ENCODE results near the gene FAM117A. TPM values are rescaled to one million over a fixed set of nuclear protein-coding genes. Genes with fewer than 3 reads are reported as not detected.

FAM117A gene
- total RNA-seq, 1 experiment from 2014 or later: 9.2 TPM

DNA sequence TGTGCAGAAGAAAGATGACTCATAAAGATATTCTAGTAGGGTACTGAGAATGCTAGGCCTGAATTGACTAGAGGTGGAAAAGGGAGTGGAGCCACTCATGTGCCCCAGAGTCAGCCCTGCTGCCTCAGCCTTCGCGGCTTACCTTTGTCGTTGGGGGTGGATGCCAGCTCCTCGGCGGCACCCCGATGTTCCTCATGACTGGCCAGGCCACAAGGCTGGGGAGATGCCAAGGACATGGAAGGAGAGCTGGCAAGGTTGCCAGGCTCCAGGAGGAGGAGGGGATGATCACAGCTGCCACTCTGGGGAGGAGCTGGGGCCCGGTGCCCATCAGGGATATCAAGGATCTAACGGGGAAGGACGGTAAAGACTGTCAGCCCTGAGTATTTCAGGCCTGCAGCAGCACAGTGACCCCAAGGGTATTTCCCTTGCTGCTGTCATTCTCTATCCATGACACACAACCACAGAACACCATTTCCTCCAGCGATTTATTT lies 46.5 kb downstream of the FAM117A start:
- no peak for DNase-seq
- H3K4me3 ChIP-seq: no peak overlapping the region
- no peaks in the 10 kb centered on the region for H3K27me3 ChIP-seq
- peaks cover 8% of the 10 kb centered on the region; the same call in 1 of the 2 replicates for H3K36me3 ChIP-seq
- peaks cover 4% of the 10 kb centered on the region for H3K4me1 ChIP-seq
- no peaks in the 10 kb centered on the region for H3K9me3 ChIP-seq (replicated peaks)
- H3K27ac ChIP-seq: no peak overlapping the region

DNA sequence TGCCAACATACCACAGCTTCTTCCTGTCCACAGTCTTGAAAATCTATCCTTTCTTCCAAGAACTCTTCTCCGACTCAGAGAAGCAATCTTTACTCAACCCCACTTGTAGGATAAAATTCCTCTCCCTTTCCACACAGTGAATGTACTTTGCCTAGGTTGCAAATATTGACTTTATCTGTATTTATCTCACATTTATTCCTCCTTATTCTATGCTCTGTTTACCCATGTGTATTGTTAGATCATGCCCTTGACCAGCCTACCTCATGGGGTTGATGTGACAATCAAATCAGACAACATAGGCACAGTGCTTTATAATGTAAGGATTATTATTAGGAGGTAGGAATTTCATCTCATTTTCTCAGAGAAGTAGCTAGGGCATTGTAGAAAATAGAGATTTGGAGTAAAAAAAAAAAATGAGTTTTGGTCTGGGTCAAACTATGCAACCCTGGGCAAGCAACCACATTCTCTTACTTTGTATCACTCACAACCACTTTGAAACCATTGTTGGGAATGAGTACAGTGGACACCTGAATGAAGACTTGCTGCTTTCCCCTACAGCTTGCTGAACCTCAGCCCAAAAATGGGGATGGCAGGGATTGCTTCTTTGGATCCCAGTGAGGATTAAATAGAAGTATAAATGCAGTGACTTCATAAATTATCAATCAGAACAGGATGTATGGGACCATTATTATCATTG lies 47.1 kb downstream of the FAM117A start:
- H3K9me3 ChIP-seq (replicated peaks): no peaks in the 10 kb centered on the region
- DNase-seq: no peak
- no peak overlapping the region for H3K27ac ChIP-seq
- H3K4me3 ChIP-seq: no peak overlapping the region
- peaks cover 8% of the 10 kb centered on the region; the same call in 1 of the 2 replicates for H3K36me3 ChIP-seq
- H3K27me3 ChIP-seq: no peaks in the 10 kb centered on the region
- H3K4me1 ChIP-seq: no peaks in the 10 kb centered on the region

DNA sequence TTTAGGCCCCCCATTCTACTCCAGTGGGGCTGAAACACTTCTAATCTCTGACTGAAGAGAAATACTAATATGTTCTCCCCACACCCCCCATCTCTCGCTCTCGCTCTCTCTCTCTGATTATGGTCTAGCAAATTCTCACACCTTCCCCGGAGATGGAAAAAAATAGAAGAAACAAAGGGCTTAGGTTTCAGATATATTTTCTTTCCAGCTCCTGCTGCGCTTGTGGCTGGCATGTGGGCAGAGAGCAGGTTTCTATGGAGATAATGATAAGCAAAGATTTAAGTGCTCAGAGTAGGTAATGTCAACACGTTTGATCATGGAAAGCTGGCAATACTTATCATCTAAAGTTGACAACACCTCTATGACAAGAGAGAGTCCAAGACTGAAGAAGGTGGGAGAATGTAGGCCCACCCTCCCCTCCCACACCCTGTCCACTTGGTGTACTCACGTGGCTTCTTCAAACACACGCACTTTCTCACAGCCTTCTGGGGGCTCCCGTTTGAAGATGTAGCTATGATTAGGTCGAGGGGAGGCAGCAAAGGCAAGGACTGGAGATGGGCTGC lies 48.1 kb downstream of the FAM117A start:
- Histone ChIP-seq H3K4me1 (no peaks in the 10 kb centered on the region), H3K27me3 (no peaks in the 10 kb centered on the region), H3K4me3 (no peak overlapping the region), H3K27ac (no peak overlapping the region), H3K36me3 (peaks cover 8% of the 10 kb centered on the region; the same call in 1 of the 2 replicates), H3K9me3 (replicated peaks) (no peaks in the 10 kb centered on the region)
- DNase-seq: no peak

DNA sequence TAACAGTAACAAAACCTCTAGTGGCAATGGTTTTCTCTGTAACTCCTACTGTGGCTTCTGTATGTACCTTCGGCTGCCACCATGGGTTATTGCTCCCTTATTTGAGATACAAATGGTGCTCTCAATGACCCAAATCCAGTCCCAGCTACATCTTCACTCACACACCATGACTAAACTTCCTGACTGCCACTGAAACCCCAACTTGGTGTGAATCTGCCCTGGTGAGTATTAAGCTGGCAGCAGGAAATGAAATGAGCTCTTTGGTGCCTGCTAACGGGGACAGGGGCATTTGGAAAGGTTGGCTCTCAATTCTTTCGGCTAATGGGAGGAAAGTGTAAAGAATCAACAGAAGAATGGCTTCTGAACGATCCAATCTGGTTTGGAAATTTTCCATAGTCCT lies 48.7 kb downstream of the FAM117A start:
- no peak for DNase-seq
- Histone ChIP-seq H3K9me3 (replicated peaks) (no peaks in the 10 kb centered on the region), H3K4me1 (no peaks in the 10 kb centered on the region), H3K27me3 (no peaks in the 10 kb centered on the region), H3K36me3 (peaks cover 8% of the 10 kb centered on the region; the same call in 1 of the 2 replicates), H3K27ac (no peak overlapping the region), H3K4me3 (no peak overlapping the region)

DNA sequence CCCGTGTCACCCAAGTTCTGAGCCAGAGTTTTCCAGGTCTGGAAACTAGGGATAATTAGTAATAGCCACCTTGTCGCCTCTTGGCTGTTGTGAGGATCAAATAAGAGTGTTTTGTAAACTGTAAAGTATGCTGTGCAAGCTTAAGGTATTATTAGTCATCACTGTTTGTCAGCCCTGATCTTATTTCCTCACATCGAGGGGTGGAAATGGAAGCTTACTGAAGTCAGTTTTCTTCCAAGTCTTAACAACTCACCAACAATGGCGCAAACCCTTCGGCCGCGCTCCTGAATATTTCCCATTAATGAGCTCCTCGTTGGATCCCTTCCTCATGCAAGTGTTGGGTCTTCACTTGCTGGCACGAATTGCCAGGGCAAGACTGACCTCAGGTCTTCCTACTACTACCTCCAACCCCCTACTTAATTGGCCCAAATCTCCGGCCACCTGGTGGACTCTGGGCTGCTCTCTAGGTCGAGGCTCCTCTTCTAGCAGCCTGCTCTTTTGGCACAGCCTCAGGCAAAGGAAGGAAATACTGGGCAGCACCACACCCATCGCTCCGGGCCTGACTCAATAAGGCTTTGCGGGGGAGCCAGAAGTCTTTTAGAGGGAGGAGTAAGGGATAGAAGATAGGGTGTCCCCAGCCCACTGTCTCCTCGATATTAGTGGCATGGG lies 55.3 kb downstream of the FAM117A start:
- no peak for DNase-seq
- peaks cover 17% of the 10 kb centered on the region for H3K36me3 ChIP-seq

DNA sequence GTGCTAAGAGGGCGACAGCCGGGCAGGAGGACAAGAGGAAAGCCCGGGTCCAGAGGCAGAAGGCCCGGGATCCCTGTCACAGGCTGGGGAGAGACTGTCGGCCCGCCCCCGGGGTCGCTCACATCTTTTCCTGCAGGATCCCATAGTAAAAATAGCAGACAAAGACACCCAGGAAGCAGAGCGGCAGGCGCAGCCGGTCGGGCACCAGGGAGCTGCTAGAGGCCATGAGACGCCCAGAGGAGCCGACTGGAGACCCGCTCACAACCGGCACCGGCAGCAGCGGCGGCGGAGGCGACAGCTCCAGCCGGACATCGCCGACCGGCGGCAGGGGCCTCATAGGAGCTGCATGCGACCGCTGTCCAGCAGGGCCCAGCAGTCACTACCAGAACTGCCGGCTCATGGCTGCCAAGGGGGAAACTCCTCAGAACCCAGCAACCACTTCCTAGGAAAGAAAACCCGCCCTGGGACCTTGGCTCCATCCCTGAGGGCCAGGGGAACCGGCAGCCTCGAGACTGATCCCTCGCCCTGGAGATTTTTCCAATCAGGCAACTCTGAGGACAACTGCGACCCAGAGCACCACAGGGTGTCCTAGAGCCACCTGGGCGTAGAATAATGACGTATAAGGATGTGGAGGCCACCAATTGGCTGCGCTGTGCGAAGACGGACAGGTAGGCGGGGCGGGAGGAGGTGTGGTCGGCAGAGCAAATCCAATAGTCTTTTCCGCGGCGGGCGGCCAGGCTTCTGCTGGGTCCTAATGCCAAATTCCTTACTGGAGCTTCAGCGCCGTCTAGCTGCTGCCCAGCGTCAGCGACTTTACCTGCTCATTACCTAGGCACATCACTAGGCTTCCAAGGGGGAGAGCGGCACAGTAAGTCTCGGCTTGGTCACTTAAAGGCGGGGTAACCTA lies 56.1 kb downstream of the FAM117A start, which contains the start of gene SLC35B1:
Gene SLC35B1 (minus strand): TSS at position 357 of the 907 bp plus-strand sequence. CDS start 131 bp downstream, at position 226.
- Histone ChIP-seq H3K36me3 (peaks cover 20% of the 10 kb centered on the region), H3K27ac (peak within 1 kb of the TSS; percentile 97), H3K4me1 (no peaks in the 10 kb centered on the region), H3K27me3 (no peaks in the 10 kb centered on the region), H3K9me3 (replicated peaks) (no peaks in the 10 kb centered on the region), H3K4me3 (peak within 1 kb of the TSS; percentile 79)
- DNase-seq: peak; percentile 98

More for the DNA sequence above, 55.3 kb downstream of the FAM117A start:
- Histone ChIP-seq H3K4me3 (peak overlapping the region; percentile 79), H3K4me1 (no peaks in the 10 kb centered on the region), H3K27me3 (no peaks in the 10 kb centered on the region), H3K27ac (no peak overlapping the region; the same call in 1 of the 2 replicates), H3K9me3 (replicated peaks) (no peaks in the 10 kb centered on the region)

DNA sequence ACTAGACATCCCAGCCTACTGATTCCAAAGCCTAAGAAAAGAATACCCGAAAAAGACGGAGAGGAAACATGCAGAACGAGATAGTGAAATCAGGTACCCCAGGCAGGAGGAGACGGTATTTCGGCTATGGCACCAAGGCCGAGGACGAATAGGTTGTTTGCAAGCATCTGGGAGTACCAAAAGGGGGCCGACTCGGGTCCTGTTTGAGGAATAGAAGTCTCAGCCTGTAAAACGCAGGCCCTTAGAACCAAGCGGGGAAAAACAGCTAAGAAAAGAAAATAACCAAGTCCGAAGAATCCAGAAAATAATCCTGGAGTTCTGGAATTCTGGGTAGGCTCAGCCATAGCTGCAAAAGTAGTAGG lies 56.7 kb downstream of the FAM117A start:
- Histone ChIP-seq H3K9me3 (replicated peaks) (no peaks in the 10 kb centered on the region), H3K36me3 (peaks cover 26% of the 10 kb centered on the region), H3K4me1 (no peaks in the 10 kb centered on the region), H3K27me3 (no peaks in the 10 kb centered on the region), H3K27ac (peak overlapping the region; percentile 97), H3K4me3 (peak overlapping the region; percentile 79)
- no peak for DNase-seq

DNA sequence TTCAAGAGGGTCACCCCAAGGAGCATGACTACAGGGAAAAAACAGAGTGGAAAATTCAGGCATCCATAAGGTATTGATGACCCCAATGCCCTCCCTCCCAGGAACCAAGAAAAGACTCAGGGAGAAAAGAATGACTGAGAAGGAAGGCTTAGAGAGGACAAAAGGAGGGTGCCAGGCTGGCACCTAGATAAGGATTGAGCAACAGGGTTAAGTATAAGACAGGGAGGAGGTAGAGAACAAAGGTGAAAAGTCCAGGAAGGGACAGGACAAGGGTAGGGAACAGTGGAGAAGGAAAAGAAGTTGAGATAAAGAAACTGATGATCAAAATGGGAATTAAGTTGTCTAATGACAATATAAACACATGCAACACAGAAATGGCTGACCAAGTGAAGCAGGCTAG lies 58.7 kb downstream of the FAM117A start:
- H3K36me3 ChIP-seq: peaks cover 38% of the 10 kb centered on the region

DNA sequence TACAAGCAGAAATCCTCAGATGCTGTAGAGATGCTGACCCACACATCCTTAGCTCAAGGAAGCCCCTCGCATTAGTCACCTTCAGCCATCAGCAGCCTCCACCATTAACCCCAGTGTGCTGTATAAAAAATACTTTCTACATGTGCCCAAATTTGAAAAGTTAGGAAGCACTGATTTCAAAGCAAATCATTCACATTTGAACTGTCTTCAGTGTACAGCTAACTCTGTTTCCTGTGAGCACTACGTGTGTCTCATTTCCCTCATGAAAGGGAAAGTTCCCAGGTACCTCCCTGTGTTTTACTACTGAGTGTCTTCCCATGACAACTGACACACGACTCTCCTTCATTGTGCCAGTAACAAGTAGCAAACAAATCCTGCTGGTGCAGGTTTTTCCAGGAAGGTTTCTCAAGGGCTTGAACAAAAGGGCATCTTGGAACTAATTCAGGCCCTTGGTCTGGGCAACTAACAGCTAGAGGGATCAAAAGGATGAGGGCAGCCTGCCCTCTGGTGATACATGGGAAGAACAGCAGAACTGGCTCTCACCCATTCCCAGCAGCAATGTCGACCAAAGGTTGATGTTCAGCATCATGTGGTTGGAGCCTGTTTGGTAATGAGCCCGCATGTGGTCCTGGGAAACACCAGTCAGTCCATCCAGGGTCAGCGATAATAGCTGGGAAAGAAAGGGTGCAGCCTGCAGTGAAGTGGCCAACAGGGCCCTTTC lies 60.2 kb downstream of the FAM117A start:
- DNase-seq: peak in 1 of 2 experiments; percentile 50
- no peak overlapping the region for H3K4me3 ChIP-seq
- no peaks in the 10 kb centered on the region for H3K27me3 ChIP-seq
- peaks cover 38% of the 10 kb centered on the region for H3K36me3 ChIP-seq
- no peaks in the 10 kb centered on the region for H3K9me3 ChIP-seq (replicated peaks)
- no peak overlapping the region for H3K27ac ChIP-seq
- H3K4me1 ChIP-seq: no peaks in the 10 kb centered on the region

More for the DNA sequence above, 58.7 kb downstream of the FAM117A start:
- H3K9me3 ChIP-seq (replicated peaks): no peaks in the 10 kb centered on the region
- H3K27ac ChIP-seq: no peak overlapping the region
- no peaks in the 10 kb centered on the region for H3K4me1 ChIP-seq
- no peak overlapping the region for H3K4me3 ChIP-seq
- H3K27me3 ChIP-seq: no peaks in the 10 kb centered on the region
- DNase-seq: no peak

DNA sequence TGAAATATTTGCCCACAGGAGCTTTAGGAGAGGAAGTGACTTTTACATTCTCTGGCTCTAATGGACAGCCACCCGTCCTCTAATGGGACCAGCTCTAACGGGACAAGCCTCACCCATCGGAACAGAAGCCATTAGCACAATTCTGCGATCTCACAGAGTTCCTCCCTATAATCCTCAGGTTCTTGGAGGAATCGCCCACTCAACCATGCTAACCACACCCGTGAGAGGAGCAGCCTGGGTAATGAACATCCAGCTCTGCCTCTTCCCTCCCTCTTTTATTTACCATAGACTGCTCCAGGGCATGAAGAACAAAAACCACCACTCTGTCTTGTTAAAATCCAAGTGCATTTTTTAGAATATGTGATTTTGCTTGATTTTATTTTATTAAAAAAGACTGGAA lies 63.0 kb downstream of the FAM117A start:
- Histone ChIP-seq H3K27me3 (no peaks in the 10 kb centered on the region), H3K27ac (no peak overlapping the region), H3K9me3 (replicated peaks) (no peaks in the 10 kb centered on the region), H3K36me3 (peaks cover 38% of the 10 kb centered on the region), H3K4me1 (no peaks in the 10 kb centered on the region), H3K4me3 (no peak overlapping the region)
- no peak for DNase-seq

DNA sequence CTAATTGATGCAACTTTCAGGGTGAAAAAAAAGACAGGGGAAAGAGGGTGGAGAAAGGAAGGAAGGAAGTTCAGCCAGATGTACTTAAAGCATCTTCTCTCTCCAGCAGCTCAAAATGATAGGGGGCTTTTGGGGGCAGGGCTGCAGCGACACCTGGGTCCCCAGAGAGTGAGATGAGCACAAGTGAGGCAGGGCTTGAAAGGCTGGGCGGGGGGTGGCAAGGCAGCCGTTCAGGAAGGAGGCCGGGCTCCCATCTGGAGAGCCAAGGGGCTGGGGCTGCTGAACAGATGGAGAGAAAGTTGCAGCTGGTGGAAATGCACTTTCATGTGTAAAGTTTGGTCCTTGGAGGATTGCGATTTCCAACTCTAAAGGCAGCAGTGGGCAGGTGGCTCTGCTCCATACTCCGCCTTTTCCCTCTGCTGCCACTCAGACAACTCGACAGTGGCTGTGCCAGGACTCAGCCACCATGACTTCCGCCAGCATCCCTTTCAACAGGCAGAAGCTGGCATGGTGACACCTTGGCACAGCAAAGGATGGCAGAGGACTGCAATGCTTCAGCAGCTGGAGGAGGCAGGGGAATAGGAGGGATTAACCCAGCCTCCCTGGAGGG lies 63.9 kb downstream of the FAM117A start:
- no peaks in the 10 kb centered on the region for H3K4me1 ChIP-seq
- no peaks in the 10 kb centered on the region for H3K27me3 ChIP-seq
- H3K9me3 ChIP-seq (replicated peaks): no peaks in the 10 kb centered on the region
- peaks cover 31% of the 10 kb centered on the region for H3K36me3 ChIP-seq
- H3K27ac ChIP-seq: no peak overlapping the region
- no peak for DNase-seq
- H3K4me3 ChIP-seq: no peak overlapping the region

DNA sequence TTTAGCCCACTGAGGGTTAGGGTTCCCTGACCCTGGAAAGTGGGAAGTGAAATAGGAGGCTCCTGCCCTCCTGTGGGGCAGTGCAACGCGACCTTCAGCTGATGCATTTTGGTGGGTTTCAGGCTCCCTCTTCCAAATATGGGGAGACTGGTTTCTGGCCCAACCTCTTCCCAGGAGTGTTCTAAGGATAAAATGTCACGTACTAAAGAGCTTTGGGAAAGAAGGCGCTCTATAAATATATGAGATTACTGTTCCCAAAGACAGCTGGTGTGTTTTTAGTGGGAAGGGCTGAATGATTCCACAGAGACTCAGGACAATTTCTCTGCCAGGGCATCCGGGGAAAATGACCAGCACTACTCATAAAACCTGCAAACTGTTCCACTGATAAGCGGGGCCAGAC lies 65.9 kb downstream of the FAM117A start:
- H3K4me3 ChIP-seq: no peak overlapping the region
- no peaks in the 10 kb centered on the region for H3K9me3 ChIP-seq (replicated peaks)
- no peaks in the 10 kb centered on the region for H3K4me1 ChIP-seq
- peaks cover 18% of the 10 kb centered on the region for H3K36me3 ChIP-seq
- no peak for DNase-seq
- no peak overlapping the region for H3K27ac ChIP-seq
- H3K27me3 ChIP-seq: no peaks in the 10 kb centered on the region

DNA sequence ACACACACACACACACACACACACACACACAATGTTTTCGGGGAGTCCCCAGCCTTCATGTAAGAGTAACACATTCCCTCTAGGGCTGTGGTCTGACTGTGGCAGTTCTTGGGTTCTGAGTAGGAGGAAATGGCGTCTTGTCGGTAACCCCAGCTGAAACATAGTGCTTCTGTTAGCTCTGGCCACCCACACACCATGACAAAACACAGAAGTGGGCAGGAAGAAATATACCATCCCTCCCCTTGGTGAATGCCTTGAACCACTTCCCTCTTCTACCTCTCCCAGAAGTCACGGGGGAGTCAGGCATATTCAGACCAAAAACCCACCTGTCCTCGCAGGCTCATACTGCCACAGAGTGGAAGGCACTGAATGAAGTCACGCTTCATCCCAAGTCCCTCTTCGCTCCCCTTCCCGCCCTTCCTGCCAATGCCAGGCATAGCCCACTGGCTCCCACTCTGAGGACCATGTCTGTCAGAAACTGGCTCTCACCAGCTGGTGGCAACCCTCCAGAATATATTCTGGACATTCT lies 67.6 kb downstream of the FAM117A start:
- Histone ChIP-seq H3K27me3 (no peaks in the 10 kb centered on the region), H3K27ac (no peak overlapping the region), H3K4me1 (no peaks in the 10 kb centered on the region), H3K36me3 (peaks cover 2% of the 10 kb centered on the region), H3K9me3 (replicated peaks) (no peaks in the 10 kb centered on the region), H3K4me3 (no peak overlapping the region)
- DNase-seq: peak in 1 of 2 experiments; percentile 14

Data from SJCRH30 (cell line).